Muscle of leg (tissue), 11 donors: ENCODE data around the gene CTNS. TPM values are rescaled to one million over a fixed set of nuclear protein-coding genes. Genes with fewer than 3 reads are reported as not detected.

Source experiments
- DNase-seq: peaks from one replicate; pipeline ENCODE4 v3.0.0; 2013
- H3K27ac ChIP-seq: one replicate; pipeline ENCODE4 v1.5.1; 2013; ENCODE audit warnings: mild to moderate bottlenecking, low read length, control low read depth
- H3K27me3 ChIP-seq: one replicate; pipeline ENCODE4 v1.6.1; 2013; ENCODE audit warnings: low read length; ENCODE audit not compliant: control insufficient read depth, insufficient read depth
- H3K36me3 ChIP-seq: one replicate; pipeline ENCODE4 v1.6.1; 2013; ENCODE audit warnings: low read length; ENCODE audit not compliant: control insufficient read depth, insufficient read depth
- H3K4me1 ChIP-seq: one replicate; pipeline ENCODE4 v1.6.1; 2013; ENCODE audit warnings: low read length; ENCODE audit not compliant: control insufficient read depth, insufficient read depth
- H3K4me3 ChIP-seq: one replicate; pipeline ENCODE4 v1.5.1; 2013; ENCODE audit warnings: low read length, control low read depth
- H3K9me3 ChIP-seq: replicated peaks from 2 replicates; pipeline ENCODE4 v1.6.1; 2013; ENCODE audit warnings: low read depth, low read length; ENCODE audit not compliant: control insufficient read depth
- whole genome bisulfite sequencing: methylation state at CpG from one replicate; pipeline ENCODE4 v1.1.5; 2013; ENCODE audit warnings: missing lambda C conversion rate; ENCODE audit not compliant: insufficient coverage; 5-methylcytosine and 5-hydroxymethylcytosine counted together
- polyA plus RNA-seq, 8 donors: library from polyadenylated mRNA; unstranded; fragments of 120-200 nt; gene quantifications; one replicate each; pipeline versions ENCODE4 v1.2.1 to v1.2.3, GENCODE V29; 2013; ENCODE audit warnings: inconsistent platforms in 1 of 8, low replicate concordance in 1 of 8; ENCODE audit not compliant: insufficient read length in 8 of 8, insufficient read depth in 1 of 8
- total RNA-seq: library from RNA; stranded (reverse); fragments of 120-200 nt; gene quantifications from one replicate; pipeline ENCODE4 v1.2.4, GENCODE V29; 2013

CTNS gene
- total and polyA plus RNA-seq, 9 donors: 7.2 to 10.1 (median 8.4) TPM

- Histone ChIP-seq H3K27ac (no peak overlapping the region), H3K27me3 (peaks cover 11% of the 10 kb centered on the region), H3K9me3 (no peaks in the 10 kb centered on the region), H3K4me1 (peaks cover 6% of the 10 kb centered on the region), H3K4me3 (no peak overlapping the region), H3K36me3 (peaks cover 4% of the 10 kb centered on the region)
- 71% methylated on average over 14 of the region's 20 CpGs for WGBS
- DNase-seq: no peak
Observed at GRCh38 chr17:3681565-3681964, 45.0 kb downstream of the CTNS start.

- H3K9me3 ChIP-seq: no peaks in the 10 kb centered on the region
- H3K4me1 ChIP-seq: peaks cover 6% of the 10 kb centered on the region
- no peak for DNase-seq
- H3K27ac ChIP-seq: no peak overlapping the region
- WGBS: 85% methylated on average over 12 of the region's 12 CpGs
- H3K27me3 ChIP-seq: peaks cover 11% of the 10 kb centered on the region
- peaks cover 4% of the 10 kb centered on the region for H3K36me3 ChIP-seq
- H3K4me3 ChIP-seq: no peak overlapping the region
Observed at GRCh38 chr17:3682033-3682432, 45.5 kb downstream of the CTNS start.

GRCh38 chr17:3683054-3683511, 46.5 kb downstream of the CTNS start:
- Histone ChIP-seq H3K4me1 (peaks cover 8% of the 10 kb centered on the region), H3K4me3 (no peak overlapping the region), H3K9me3 (no peaks in the 10 kb centered on the region), H3K27ac (no peak overlapping the region), H3K27me3 (peaks cover 12% of the 10 kb centered on the region), H3K36me3 (no peaks in the 10 kb centered on the region)
- no peak for DNase-seq
- WGBS: 57% methylated on average over 6 of the region's 10 CpGs

- no peak for DNase-seq
- H3K9me3 ChIP-seq: no peaks in the 10 kb centered on the region
- 41% methylated on average over 4 of the region's 13 CpGs for WGBS
Observed at GRCh38 chr17:3685174-3685573, 48.6 kb downstream of the CTNS start.

GRCh38 chr17:3688027-3688553, 51.5 kb downstream of the CTNS start:
- Histone ChIP-seq H3K9me3 (no peaks in the 10 kb centered on the region), H3K27ac (no peak overlapping the region), H3K4me3 (no peak overlapping the region), H3K27me3 (peaks cover 18% of the 10 kb centered on the region), H3K36me3 (no peaks in the 10 kb centered on the region), H3K4me1 (peaks cover 15% of the 10 kb centered on the region)
- 20% methylated on average over 14 of the region's 19 CpGs for WGBS
- no peak for DNase-seq

More at GRCh38 chr17:3685174-3685573, 48.6 kb downstream of the CTNS start:
- Histone ChIP-seq H3K4me3 (no peak overlapping the region), H3K27ac (no peak overlapping the region), H3K4me1 (peaks cover 11% of the 10 kb centered on the region), H3K36me3 (no peaks in the 10 kb centered on the region), H3K27me3 (peaks cover 12% of the 10 kb centered on the region)

GRCh38 chr17:3688852-3689261, 52.3 kb downstream of the CTNS start:
- WGBS: 44% methylated on average over 9 of the region's 14 CpGs
- no peak overlapping the region for H3K27ac ChIP-seq
- no peaks in the 10 kb centered on the region for H3K36me3 ChIP-seq
- no peak for DNase-seq
- H3K4me1 ChIP-seq: peaks cover 18% of the 10 kb centered on the region
- H3K9me3 ChIP-seq: no peaks in the 10 kb centered on the region
- H3K4me3 ChIP-seq: no peak overlapping the region
- peaks cover 22% of the 10 kb centered on the region for H3K27me3 ChIP-seq

- no peaks in the 10 kb centered on the region for H3K36me3 ChIP-seq
- no peak overlapping the region for H3K4me3 ChIP-seq
- H3K9me3 ChIP-seq: no peaks in the 10 kb centered on the region
- H3K27ac ChIP-seq: no peak overlapping the region
- WGBS: 88% methylated on average over 34 of the region's 44 CpGs
- H3K27me3 ChIP-seq: peaks cover 22% of the 10 kb centered on the region
- peaks cover 23% of the 10 kb centered on the region for H3K4me1 ChIP-seq
- DNase-seq: no peak
Observed at GRCh38 chr17:3689262-3690093, 52.9 kb downstream of the CTNS start.

GRCh38 chr17:3690094-3690715, 53.6 kb downstream of the CTNS start:
- 24% methylated on average over 12 of the region's 22 CpGs for WGBS
- no peaks in the 10 kb centered on the region for H3K36me3 ChIP-seq
- DNase-seq: no peak
- H3K4me1 ChIP-seq: peaks cover 27% of the 10 kb centered on the region
- H3K4me3 ChIP-seq: no peak overlapping the region
- H3K27ac ChIP-seq: no peak overlapping the region
- H3K9me3 ChIP-seq: no peaks in the 10 kb centered on the region
- H3K27me3 ChIP-seq: peaks cover 26% of the 10 kb centered on the region

GRCh38 chr17:3691617-3692067, 55.1 kb downstream of the CTNS start:
- Histone ChIP-seq H3K4me3 (no peak overlapping the region), H3K27ac (no peak overlapping the region), H3K4me1 (peaks cover 31% of the 10 kb centered on the region), H3K27me3 (peaks cover 39% of the 10 kb centered on the region), H3K36me3 (no peaks in the 10 kb centered on the region), H3K9me3 (no peaks in the 10 kb centered on the region)
- 82% methylated on average over 13 of the region's 16 CpGs for WGBS
- no peak for DNase-seq

- H3K27me3 ChIP-seq: peaks cover 46% of the 10 kb centered on the region
- DNase-seq: no peak
- no peak overlapping the region for H3K27ac ChIP-seq
- H3K4me1 ChIP-seq: peaks cover 31% of the 10 kb centered on the region
- H3K4me3 ChIP-seq: no peak overlapping the region
- no peaks in the 10 kb centered on the region for H3K36me3 ChIP-seq
- WGBS: 83% methylated on average over 8 of the region's 9 CpGs
- no peaks in the 10 kb centered on the region for H3K9me3 ChIP-seq
Observed at GRCh38 chr17:3692346-3692745, 55.8 kb downstream of the CTNS start.
